K562 (cell line): ENCODE data around the gene KCTD18.

ENCODE experiments used
- CBX3 ChIP-seq, 2 experiments: IDR thresholded peaks; 1 replicate in 1 of 2; 2 replicates in 1 of 2; pipeline ENCODE4 v1.6.1; 2012; ENCODE audit warnings: inconsistent platforms in 2 of 2, low read length in 2 of 2, borderline replicate concordance in 1 of 2, control low read depth in 1 of 2
- GABPB1 ChIP-seq: sonication (generic); formaldehyde crosslinking; IDR thresholded peaks from 2 replicates; pipeline ENCODE4 v1.8.0; 2022; ENCODE audit warnings: mild to moderate bottlenecking, missing genetic modification reagents
- GTF2F1 ChIP-seq: IDR thresholded peaks from 2 replicates; pipeline ENCODE4 v1.6.1; 2011; ENCODE audit warnings: low read depth, low read length, improper control_type of control experiment
- JUND ChIP-seq, 2 experiments: IDR thresholded peaks; 2 replicates in 1 of 2; 3 replicates in 1 of 2; pipeline ENCODE4 v1.6.1; 2011; ENCODE audit warnings: borderline replicate concordance in 2 of 2, low read depth in 2 of 2, low read length in 2 of 2, improper control_type of control experiment in 1 of 2, missing biosample characterization in 1 of 2, missing genetic modification characterization in 1 of 2, missing genetic modification reagents in 1 of 2
- NELFE ChIP-seq: IDR thresholded peaks from 2 replicates; pipeline ENCODE4 v1.6.1; 2011; ENCODE audit warnings: mild to moderate bottlenecking; ENCODE audit not compliant: insufficient read depth, insufficient read length
- ZKSCAN1 ChIP-seq: fragments of 150-350 bp; IDR thresholded peaks from 2 replicates; pipeline ENCODE4 v1.6.1; 2016; ENCODE audit warnings: low read depth, low read length
- ZNF124 ChIP-seq: sonication (generic); formaldehyde crosslinking; IDR thresholded peaks from 2 replicates; pipeline ENCODE4 v1.8.1; 2022; ENCODE audit warnings: missing genetic modification reagents
- ZNF311 ChIP-seq: fragments of 250-450 bp; sonication (Bioruptor Pico); IDR thresholded peaks from 2 replicates; pipeline ENCODE4 v1.4.0; 2020; ENCODE audit warnings: mild to moderate bottlenecking, moderate library complexity
- ZNF76 ChIP-seq: fragments of 250-450 bp; sonication (Bioruptor Pico); IDR thresholded peaks from 2 replicates; pipeline ENCODE4 v1.4.0; 2020; ENCODE audit warnings: mild to moderate bottlenecking, moderate library complexity, borderline replicate concordance
- TF ChIP-seq, protein P1 (sequence below), 2 experiments: fragments of 450-650 bp in 1 of 2; sonication (generic) in 1 of 2; formaldehyde crosslinking in 1 of 2; IDR thresholded peaks in 1 of 2; conservative IDR thresholded peaks in 1 of 2; 2 replicates each; pipeline versions ENCODE4 v1.6.1 to v1.8.1; 2016 to 2023; ENCODE audit warnings: mild to moderate bottlenecking in 2 of 2, moderate library complexity in 2 of 2, inconsistent platforms in 1 of 2, missing genetic modification reagents in 1 of 2

DNA sequence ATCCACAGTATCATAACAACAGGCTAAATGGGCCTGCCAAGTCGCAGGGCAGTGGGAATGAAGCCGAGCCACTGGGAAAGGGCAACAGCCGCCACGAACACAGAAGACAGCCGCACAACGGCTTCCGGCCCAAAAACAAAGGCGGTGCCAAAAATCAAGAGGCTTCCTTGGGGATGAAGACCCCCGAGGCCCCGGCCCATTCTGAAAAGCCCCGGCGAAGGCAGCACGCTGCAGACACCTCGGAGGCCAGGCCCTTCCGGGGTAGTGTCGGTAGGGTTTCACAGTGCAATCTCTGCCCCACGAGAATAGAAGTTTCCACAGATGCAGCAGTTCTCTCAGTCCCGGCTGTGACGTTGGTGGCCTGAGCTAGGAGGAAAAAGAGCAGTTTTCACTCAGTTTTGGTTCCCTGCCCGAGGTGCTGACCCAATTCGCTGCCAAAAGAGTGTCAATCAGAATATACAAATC is 32.2 kb downstream of the KCTD18 start:
- TF ChIP-seq, protein P1, sequence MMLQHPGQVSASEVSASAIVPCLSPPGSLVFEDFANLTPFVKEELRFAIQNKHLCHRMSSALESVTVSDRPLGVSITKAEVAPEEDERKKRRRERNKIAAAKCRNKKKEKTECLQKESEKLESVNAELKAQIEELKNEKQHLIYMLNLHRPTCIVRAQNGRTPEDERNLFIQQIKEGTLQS (IDR thresholded peaks at IDR 0.05): no peak
- TF ChIP-seq, protein P1 (CRISPR knock-in tag; conservative IDR thresholded peaks at IDR 0.05): no peak
- no peak for TF ChIP-seq NELFE
- TF ChIP-seq ZNF124 (CRISPR knock-in tag): no peak
- TF ChIP-seq ZNF311 (CRISPR knock-in tag): no peak
- no peak for TF ChIP-seq GABPB1 (CRISPR knock-in tag)
- no peak for TF ChIP-seq GTF2F1
- TF ChIP-seq CBX3 (IDR thresholded peaks at IDR 0.05; ENCODE audit: borderline replicate concordance in 1 of 2, low read length in 2 of 2): no peak
- no peak for TF ChIP-seq ZKSCAN1
- TF ChIP-seq JUND (IDR thresholded peaks at IDR 0.05; ENCODE audit: borderline replicate concordance, low read depth, low read length): no peak
- TF ChIP-seq JUND (tag; IDR thresholded peaks at IDR 0.05; ENCODE audit: borderline replicate concordance, low read depth, low read length): no peak
- no peak for TF ChIP-seq ZNF76 (CRISPR knock-in tag)
